ENCODE results near the gene ADISSP.
"Not testable (repeated sequence)": the region's sequence is repeated elsewhere in the genome, so short reads cannot be mapped to it uniquely, and the experiment has no call there.

Gene ADISSP

GRCh38 chr20:3797592-3798372 is 30.2 kb upstream of the ADISSP start:
- DNase-seq, result peak; percentile 31

GRCh38 chr20:3797226-3797545 is 29.6 kb upstream of the ADISSP start:
- no peak for DNase-seq

- no peak for DNase-seq
Measured at GRCh38 chr20:3796477-3797225, 29.1 kb upstream of the ADISSP start.

DNA sequence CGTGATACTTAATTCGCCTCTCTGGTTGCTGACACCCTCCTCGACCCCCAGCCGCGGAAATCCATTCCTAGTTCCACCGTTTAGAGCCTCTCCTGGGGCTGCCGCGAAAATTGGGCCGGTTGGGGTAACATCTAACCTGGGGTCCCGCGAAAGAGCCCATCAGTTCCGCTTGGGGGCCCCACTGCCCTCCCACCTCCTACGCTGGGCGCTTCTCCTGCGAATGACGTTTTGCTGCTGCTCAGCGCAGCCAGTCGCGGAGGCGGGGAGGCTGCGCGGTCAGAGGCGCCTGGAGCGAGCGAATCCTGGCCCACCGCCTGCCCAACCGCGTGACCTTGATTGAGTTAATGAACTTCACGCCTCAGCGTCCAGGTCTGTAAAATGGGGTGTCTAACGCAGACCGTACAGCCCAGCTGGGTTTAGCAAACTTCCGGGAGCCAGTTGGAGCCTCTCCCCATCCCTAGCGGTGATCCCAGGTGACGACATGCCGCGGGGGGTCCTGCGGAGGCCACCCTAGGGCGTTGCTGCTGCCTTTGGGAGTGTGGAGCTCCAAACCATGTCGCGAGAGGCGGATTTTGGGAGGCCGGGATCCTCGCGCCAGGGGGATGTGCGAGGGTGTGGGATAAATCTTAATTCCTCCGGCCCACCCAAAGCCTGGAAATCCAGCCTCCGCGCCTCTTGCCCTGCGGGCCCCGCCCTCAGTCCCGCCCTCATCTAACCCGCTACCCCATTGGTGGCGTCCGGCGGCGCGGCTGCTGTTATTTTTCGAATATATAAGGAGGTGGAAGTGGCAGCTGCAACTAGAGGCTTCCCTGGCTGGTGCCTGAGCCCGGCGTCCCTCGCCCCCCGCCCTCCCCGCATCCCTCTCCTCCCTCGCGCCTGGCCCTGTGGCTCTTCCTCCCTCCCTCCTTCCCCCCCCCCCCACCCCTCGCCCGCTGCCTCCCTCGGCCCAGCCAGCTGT is 28.2 kb upstream of the ADISSP start, which contains the start of gene CDC25B:
Gene CDC25B, plus strand, starts transcription at position 800 of the 958 bp plus-strand sequence. CDS start 222 bp downstream, outside the sequence.
- DNase-seq, result peak; percentile 93

DNA sequence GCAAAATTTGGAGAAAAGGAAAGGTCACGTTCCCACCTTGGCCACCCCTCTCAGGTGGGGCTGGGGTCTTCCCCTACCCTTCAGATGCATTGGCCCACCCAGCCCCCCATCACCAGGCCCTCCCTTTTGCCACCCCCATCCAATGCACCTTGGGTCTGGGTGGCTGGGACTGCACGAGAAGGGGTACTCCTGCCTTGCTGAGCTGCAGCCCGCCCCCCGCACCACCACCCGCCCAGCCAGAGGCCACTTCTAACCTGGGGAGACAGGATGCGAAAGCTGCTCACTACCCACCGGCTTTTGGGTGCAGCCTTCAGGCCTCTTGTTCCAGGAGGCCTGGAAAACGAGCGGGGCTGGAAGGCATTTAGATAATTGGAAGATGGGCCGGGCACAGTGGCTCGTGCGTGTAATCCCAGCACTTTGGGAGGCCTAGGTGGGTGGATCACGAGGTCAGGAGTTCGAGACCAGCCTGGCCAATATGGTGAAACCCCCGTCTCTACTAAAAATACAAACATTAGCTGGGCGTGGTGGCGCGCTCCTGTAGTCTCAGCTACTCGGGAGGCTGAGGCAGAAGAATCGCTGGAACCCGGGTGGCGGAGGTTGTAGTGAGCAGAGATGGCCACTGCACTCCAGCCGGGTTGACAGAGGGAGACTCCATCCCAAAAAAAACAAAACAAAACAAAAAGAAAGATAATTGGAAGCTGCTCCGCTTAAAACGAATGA is 27.3 kb upstream of the ADISSP start:
- DNase-seq, result no peak

DNA sequence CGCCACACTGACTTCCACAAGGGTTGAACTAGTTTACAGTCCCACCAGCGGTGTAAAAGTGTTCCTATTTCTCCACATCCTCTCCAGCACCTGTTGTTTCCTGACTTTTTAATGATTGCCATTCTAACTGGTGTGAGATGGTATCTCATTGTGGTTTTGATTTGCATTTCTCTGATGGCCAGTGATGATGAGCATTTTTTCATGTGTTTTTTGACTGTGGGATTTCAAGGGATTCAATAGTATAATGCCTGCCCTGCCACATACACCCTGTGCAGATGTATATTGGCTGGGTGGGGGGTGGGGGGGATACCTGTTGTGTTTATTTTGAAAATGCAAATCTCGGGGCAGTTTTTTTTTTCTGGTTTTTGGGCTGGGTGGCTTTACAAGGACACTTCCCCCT is 26.6 kb upstream of the ADISSP start:
- not testable (repeated sequence) for DNase-seq

- not testable (repeated sequence) for DNase-seq
Measured at GRCh38 chr20:3789201-3789600, 21.6 kb upstream of the ADISSP start.

- peak; percentile 36 for DNase-seq
Measured at GRCh38 chr20:3788685-3789155, 21.2 kb upstream of the ADISSP start.

DNA sequence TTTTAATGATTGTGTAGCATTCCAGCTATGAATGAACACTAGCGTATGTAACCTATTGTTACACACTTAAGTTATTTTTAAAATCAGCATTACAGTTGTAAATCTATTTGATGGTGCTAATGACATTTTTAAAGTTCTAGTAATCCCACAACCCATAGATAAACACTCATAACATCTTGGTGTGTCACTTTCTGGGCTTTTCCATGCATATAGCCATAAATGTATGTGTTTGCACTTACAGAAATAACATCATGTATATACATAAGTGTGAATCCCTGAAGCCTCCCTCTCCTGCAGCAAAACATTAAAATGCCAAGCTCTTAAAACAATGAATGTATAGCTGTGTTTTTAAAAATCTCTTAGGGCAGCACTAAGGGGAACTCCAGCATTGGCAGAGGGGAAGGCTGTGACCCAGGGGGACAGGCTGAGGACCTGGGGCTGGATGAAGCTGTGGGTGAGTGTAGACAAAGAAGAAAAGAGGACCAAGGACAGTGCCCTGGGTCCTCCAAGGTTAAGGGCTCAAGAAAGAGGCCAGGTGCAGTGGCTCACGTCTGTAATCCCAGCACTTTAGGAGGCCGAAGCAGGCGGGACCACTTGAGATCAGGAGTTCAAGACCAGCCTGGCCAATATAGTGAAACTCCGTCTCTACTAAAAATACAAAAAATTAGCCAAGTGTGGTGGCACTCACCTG is 19.9 kb upstream of the ADISSP start:
- no peak for DNase-seq

- DNase-seq, result peak; percentile 84
Measured at GRCh38 chr20:3786665-3787323, 19.2 kb upstream of the ADISSP start, which contains the start of gene CENPB. Gene CENPB, minus strand, starts transcription at chr20:3786740. Its CDS starts 257 bp downstream, at chr20:3786483.

DNA sequence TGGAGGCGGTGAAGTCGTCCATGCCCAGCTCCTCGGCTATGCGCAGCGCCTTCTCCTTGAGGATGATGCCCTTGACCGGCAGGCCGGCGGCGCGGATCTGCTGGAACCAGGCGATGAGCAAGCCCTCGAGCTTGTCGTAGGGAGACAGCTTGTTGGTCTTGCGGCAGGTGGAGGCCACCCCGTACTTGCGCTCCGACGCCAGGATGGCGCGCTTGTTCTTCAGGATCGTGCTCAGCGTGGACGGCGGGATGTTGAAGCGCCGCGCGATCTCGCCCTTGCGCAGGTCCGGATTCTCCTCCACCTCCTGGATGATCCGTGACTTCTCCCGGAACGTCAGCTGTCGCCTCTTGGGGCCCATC is 18.6 kb upstream of the ADISSP start:
- DNase-seq, result no peak

DNA sequence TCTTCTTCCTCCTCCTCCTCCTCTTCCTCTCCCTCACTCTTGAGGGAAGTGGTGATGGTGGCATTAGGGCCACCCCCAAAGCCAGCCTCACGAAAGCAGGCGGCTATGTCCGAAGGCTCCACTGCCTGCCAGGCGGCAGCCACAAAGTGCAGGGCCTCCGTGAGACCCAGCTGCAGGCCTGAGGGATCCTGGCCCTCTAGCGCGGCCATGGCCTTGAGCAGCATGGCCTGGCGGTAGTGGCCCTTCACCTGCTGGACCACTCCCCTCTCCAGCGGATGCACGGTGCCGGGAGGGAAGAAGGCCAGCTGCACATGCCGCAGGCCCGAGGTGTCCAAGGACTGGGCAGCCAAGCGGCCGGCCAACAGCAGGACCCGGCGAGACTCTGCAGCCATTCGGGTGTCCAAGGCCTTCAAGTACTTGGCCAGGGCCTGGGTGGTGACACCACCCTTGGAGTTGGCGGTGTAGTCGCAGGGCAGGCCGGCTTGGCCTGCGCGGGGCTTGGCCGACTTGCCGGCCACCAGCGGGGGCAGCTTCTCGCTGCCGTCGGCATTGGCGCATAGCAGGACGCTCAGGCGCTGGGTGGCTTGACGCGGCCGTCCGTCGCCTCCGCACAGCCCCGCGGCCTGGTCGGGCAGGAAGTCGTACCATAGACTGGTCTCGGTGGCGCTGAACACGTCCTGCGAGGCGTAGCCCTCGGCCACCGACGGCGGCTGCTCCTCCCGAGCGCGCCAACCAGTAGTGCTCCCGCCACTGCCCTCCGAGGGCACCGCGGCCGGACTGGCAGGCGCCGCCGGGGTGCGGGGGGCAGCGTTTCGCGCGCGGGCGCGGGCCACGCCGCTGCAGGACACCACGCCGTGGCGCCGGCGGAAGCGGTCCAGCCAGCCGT is 17.9 kb upstream of the ADISSP start:
- DNase-seq, result no peak

DNA sequence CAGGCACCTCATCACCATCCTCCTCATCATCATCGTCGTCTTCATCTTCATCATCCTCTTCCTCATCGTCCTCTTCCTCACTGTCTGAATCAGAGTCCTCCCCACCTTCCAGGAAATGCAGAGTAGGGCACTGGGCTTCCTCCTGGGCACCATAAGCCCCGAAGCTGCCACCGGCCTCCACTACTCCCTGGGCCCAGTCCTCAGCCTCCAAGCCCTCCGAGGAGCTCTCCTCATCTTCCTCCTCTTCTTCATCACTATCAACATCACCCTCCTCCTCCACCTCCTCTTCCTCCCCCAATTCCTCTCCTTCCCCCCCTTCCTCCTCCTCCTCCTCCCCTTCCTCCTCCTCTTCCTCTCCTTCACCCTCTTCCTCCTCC is 17.3 kb upstream of the ADISSP start:
- no peak for DNase-seq

DNA sequence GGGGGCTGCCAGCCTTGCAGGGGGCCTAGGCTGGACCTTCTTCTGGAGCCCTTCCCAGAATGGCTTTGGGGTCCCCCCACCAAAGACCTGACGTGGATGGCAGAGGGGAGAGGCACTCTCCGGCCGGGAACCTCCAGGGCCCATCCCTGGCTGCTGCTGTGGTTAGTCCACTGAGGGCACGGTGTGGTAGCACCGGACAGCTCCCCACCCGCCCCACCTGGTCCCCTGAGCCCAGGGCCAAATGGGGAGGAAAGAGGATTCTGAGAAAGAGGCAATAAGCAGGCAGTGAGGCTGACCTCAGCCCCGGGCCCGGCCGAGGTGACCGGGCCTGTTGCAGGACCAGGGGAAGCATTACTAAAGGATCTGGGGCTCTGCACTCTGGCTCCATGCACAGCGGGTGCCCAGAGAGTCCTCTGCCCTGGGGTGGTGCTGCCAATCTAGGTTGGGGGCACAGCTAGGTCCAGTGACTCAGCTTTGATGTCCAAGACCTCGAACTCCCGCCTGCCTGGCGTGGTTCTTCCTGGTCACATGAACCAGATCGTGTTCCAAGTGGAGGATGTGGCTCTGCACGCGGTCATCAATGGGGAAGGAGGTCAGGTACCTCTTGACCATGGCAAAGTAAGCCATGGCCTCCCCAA is 16.8 kb upstream of the ADISSP start:
- no peak for DNase-seq

DNA sequence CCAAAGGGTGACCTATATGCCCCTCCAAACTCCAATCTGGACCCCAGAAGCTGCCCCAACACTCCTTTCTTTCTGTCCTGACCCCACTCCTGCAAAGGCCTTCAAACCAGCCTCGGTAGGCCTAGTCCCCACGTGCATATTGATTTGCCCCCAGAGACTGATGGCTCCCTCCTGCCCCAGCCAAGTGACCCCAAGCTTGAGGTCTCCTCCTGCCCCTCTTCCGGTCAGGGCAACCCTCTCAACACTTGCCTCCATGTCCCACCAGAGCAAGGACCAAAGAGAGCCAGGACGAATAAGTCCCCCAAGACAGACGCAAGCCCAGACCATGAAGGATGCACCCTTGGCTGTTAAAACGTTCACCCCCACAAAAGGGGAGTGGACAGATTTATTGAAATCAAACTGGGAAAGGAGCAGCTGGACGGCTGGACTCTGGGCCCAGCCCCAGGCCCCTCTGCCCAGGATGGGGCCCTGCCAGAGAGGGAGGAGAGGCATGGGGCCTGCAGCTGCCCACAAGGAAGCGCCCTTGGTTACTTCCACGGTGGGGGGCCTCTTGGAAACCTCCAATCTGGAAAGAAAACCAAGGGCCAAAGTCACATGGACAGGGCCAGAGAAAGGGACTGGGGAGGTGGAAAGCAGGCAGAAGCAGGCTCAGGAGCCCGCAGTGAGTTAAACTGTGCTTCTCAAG is 16.1 kb upstream of the ADISSP start:
- DNase-seq, result no peak

GRCh38 chr20:3783068-3783489 is 15.5 kb upstream of the ADISSP start:
- DNase-seq, result no peak

DNA sequence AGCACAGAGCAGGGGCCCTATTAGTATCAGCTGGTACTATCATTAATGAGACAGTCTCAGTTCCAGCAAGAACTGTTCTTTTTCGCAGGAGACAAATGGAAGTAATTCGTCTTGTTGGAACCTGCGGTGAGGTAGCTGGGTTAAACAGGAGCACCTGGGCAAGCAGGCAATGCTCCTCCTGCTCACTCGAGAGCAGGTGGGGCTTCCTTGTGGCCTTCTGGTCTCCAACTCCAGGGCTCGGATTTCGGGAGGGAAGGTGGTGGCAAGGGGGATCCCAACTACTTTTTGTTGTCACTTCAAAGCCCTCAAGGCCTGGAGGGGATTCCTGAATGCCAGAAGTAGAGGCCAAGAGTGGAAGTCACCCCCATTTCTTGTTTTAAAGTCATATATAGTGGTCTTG is 15.0 kb upstream of the ADISSP start:
- no peak for DNase-seq

GRCh38 chr20:3781153-3781910 is 13.8 kb upstream of the ADISSP start, which contains the start of gene SPEF1:
Gene SPEF1, minus strand, starts transcription at chr20:3781448. Its CDS starts 161 bp downstream, at chr20:3781287.
- peak; percentile 98 for DNase-seq

Data from NCI-H748 treated with DMSO at 0.1 percent for 48 hours (cell line).